ENCODE results near the gene SLC38A10.

Gene SLC38A10

GRCh38 chr17:81295031-81295675 lies at the start of gene SLC38A10:
Gene SLC38A10 (minus strand): TSS chr17:81295307. CDS start chr17:81294921, 386 bp downstream.
- DNase-seq (ENCODE audit: low read depth), result peak; percentile 86

DNA sequence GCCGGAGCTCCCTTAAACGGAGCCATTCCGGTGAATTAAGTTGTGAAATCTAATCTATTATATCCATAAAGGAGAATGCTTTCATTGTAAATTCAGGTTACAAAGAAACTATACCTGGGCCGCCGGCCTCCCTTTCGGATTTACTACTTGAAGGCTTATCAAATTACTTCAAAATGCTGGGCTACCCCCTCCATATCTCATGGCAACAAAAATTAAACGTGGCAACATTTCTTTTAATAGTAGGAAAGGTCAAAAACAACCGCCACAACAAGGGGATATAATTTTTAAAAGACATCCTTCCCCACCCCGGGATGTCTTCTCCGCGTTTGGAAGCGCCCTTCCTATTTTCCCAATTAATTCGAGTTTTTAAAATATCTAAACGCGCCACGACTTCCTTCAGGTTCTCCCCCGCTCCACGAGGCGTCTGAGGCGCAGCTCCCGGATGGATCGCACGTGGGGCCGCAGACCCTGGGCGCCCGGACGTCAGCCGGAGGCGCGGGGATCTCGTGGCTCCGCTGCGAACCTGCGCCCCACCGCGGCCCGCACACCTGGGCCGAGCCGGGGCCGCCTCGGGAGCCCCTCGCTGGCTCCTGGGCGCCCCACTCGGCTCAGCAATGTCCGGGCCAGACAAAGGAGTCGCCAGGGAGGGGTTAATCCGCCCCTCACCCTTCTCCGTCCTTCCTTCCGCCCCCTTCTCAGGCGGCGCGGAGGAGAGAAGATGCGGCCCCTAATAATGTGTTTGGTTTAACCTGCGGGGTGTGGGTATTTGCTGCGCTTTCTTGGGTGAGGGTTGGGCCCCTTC lies 47.4 kb upstream of the SLC38A10 start:
- no peak for DNase-seq (ENCODE audit: low read depth)

GRCh38 chr17:81341516-81342268 lies 46.6 kb upstream of the SLC38A10 start:
- no peak for DNase-seq (ENCODE audit: low read depth)

DNA sequence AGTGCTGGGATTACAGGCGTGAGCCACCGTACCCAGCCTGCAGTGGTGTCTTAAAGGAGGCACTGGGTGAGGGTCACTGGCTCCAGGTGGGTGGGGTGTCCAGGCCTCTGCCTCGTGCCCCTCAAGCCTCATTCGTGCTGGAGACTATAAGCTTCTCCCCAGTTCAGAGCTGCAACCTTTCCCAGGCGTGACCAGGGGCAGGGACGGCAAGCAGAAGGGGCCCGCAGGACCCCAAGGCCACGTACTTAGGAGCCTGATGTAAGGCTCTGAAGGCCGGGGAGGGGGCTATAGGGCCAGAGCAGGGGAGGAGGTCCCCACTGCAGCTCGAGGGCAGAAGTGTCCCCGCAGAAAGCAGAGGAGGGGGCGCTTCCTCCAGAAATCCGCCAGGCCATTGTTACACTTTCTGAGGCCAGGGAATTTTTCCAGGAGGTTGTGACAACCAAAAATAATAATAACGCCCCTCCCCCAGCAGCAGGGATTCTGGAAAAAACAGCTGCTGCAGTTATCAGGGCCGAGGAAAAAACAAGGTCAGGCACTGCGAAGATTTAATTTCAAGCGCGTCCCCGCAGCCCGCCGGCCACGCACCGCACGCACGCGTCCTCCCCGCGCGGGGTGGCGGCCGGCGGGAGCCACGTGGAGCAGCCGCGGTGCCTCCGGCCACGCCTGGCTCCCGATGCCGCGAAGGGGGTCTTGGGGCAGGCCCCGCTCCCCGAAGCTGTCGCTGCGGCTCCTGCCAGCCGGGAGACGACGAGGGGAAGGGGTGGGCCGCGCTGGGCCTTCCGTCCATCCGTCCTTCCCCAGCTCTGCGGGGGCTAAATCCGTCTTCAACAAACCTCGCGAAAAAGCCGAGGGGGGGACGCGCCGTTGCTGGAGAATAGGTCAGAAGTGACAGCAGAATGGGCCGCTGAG lies 45.8 kb upstream of the SLC38A10 start:
- no peak for DNase-seq (ENCODE audit: low read depth)

GRCh38 chr17:81339534-81340296 lies 44.6 kb upstream of the SLC38A10 start:
- no peak for DNase-seq (ENCODE audit: low read depth)

DNA sequence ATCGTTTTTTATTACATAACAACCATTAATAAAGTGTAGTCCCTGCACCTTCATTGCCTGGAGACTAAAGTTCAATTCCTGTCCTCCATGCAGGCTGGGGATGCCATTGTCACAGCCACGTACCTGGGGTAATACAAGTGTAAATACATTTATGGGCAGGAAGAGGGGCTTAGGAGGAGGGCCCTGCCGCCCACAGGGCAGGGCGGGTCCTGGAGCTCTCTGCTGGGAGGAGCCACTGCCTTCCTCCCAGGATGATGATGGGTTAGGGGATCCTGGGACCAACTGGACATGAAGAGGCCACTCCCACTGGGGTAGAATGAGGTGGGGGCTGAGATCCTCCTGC lies 44.1 kb upstream of the SLC38A10 start:
- DNase-seq (ENCODE audit: low read depth), result no peak

DNA sequence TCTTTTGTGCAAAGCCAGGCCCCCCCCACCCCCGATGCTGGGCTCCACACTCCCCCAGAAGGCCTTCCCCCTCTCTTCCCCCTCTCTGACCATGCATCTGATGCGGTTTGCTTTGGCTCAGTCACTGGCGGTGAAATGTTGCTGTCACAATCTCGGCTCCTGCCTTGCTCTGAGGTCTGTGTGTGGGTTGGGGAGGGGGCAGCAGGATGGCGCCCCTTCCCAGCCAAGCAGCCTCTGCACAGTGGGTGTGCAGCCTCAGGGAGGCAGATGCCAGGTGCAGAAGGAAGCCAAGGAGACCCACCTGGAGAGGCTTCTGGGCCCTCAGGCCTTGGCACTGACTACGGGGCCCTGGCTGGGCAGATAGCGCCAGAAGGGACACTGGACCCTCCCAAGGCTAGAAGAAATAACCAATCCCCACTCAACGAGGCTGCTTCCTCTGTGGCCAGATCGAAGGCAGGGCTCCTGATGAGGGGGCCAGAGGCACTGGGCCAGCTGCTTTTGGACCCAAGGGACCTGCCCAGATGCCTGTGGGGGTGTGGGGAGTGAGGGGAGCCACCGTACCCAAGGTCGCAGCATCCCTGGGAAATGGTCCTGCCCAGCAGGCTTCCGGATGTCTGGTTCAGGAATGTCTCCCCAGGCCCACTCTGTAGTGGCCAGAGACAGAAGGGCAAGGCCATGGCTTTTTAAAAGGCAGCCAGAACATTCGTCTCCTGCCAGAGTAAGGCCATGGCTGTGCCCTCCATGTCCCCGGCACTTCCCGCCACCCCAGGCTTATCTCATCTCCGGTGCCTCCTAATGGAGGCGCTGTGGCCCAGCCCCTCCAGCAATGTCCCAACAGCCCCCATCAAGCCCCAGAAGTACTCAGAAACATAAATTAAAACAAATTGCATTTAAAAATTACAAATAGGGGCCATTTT lies 43.4 kb upstream of the SLC38A10 start:
- DNase-seq (ENCODE audit: low read depth), result no peak

DNA sequence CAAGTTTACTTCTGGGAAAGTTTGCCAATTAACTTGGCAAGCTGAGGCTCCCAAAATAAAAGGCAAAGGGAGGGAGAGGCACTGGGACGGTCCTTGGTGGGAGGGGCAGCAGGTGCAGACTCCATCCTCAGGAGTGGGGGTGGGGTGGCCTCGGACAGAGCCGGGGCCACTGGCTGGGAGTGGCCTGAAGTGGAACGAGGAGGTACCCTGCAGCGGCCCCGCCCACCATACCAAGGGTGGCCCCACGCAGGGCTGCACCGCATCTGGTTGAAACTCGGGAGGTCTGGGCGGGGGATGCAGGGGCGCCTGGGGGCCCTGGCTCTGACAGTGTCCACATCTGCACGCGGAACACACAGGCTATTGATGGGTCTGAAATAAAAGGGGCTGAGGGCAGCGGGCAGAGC lies 42.4 kb upstream of the SLC38A10 start:
- DNase-seq (ENCODE audit: low read depth), result no peak

DNA sequence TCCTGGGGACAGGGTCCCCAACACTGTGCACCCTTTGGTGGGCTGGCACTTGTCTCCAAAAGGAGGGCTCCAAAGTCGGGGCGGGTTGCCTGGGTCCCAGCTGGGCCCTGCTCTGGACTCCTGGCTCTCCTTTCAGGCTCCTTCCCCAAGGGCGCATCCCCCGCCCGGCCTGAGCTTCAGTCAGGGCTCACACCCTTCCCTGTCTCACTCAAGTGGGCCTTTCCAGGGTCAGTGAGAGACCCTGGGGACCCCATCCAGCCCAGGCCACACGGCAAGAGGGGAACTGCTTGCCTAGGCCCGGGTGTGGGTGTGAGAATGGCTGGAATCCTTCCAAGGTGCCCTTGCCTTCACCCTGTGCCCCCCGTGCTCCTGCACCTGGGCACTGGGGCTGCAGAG lies 41.8 kb upstream of the SLC38A10 start:
- DNase-seq (ENCODE audit: low read depth), result no peak

DNA sequence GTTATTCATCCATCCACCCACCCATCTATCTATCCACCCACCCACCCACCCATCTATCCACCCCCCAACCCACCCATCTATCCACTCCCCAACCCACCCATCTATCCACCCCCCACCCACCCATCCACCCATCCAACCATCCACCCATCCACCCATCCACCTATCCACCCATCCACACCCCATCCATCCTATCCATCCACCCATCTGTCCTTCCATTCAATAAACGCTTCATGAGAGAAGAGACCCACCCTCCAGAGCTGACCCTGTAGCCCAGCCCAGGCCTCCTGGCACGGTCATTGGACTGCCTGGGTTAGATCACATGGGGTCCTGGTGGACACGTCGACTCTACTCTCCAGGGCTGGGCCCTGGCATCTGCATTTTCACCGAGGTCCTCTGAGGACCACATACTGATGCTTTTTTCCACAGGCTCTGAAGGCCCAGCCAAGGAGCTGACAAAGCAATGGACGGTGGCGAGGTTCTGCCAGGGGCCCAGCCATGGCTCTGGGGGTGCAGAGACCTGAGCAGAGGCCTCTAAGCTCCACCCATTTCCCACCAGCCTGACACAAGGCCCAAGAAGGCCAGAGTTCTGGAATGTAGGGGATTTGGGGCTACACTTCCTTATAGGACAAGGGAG lies 41.3 kb upstream of the SLC38A10 start:
- DNase-seq (ENCODE audit: low read depth), result no peak

GRCh38 chr17:81335773-81336157 lies 40.7 kb upstream of the SLC38A10 start:
- DNase-seq (ENCODE audit: low read depth), result no peak

- DNase-seq (ENCODE audit: low read depth), result no peak
Measured at GRCh38 chr17:81334987-81335772, 40.1 kb upstream of the SLC38A10 start.

- DNase-seq (ENCODE audit: low read depth), result no peak
Measured at GRCh38 chr17:81334391-81334901, 39.3 kb upstream of the SLC38A10 start.

- DNase-seq (ENCODE audit: low read depth), result no peak
Measured at GRCh38 chr17:81333616-81334368, 38.7 kb upstream of the SLC38A10 start.

- DNase-seq (ENCODE audit: low read depth), result no peak
Measured at GRCh38 chr17:81332914-81333528, 37.9 kb upstream of the SLC38A10 start.

- no peak for DNase-seq (ENCODE audit: low read depth)
Measured at GRCh38 chr17:81332118-81332834, 37.2 kb upstream of the SLC38A10 start.
